ENCODE results near the gene VCX3A.
"Not testable (repeated sequence)": the region's sequence is repeated elsewhere in the genome, so short reads cannot be mapped to it uniquely, and the experiment has no call there.

VCX3A gene

GRCh38 chrX:6535018-6535417, at the start of gene VCX3A:
Gene VCX3A, minus strand, starts transcription at chrX:6535118. Its CDS starts 621 bp downstream, at chrX:6534497.
- DNase-seq (ENCODE audit: low read depth, low spot score); H3K27ac ChIP-seq: not testable (repeated sequence)

GRCh38 chrX:6574762-6575161, 39.8 kb upstream of the VCX3A start:
- H3K27ac ChIP-seq: no peak overlapping the region
- DNase-seq (ENCODE audit: low read depth, low spot score): no peak

GRCh38 chrX:6568031-6568430, 33.1 kb upstream of the VCX3A start:
- no peak overlapping the region for H3K27ac ChIP-seq
- DNase-seq (ENCODE audit: low read depth, low spot score): no peak

- no peak overlapping the region for H3K27ac ChIP-seq
- no peak for DNase-seq (ENCODE audit: low read depth, low spot score)
These were observed 24.1 kb upstream of the VCX3A start for GRCh38 chrX:6558979-6559378.

- no peak for DNase-seq (ENCODE audit: low read depth, low spot score)
- H3K27ac ChIP-seq: no peak overlapping the region
These were observed 22.8 kb upstream of the VCX3A start for GRCh38 chrX:6557690-6558089.

GRCh38 chrX:6550999-6551398, 16.1 kb upstream of the VCX3A start:
- no peak for DNase-seq (ENCODE audit: low read depth, low spot score)
- H3K27ac ChIP-seq: no peak overlapping the region

- no peak overlapping the region for H3K27ac ChIP-seq
- DNase-seq (ENCODE audit: low read depth, low spot score): no peak
These were observed 10.8 kb upstream of the VCX3A start for GRCh38 chrX:6545712-6546111.

- H3K27ac ChIP-seq: no peak overlapping the region
- no peak for DNase-seq (ENCODE audit: low read depth, low spot score)
These were observed 8.3 kb downstream of the VCX3A start for GRCh38 chrX:6526564-6527136.

GRCh38 chrX:6517376-6517775, 17.5 kb downstream of the VCX3A start:
- H3K27ac ChIP-seq: no peak overlapping the region
- DNase-seq (ENCODE audit: low read depth, low spot score): no peak

- no peak overlapping the region for H3K27ac ChIP-seq
- no peak for DNase-seq (ENCODE audit: low read depth, low spot score)
These were observed 28.5 kb downstream of the VCX3A start for GRCh38 chrX:6506444-6506843.

GRCh38 chrX:6505960-6506359, 29.0 kb downstream of the VCX3A start:
- no peak overlapping the region for H3K27ac ChIP-seq
- DNase-seq (ENCODE audit: low read depth, low spot score): no peak

- H3K27ac ChIP-seq: no peak overlapping the region
These were observed 34.2 kb downstream of the VCX3A start for GRCh38 chrX:6500719-6501118.

GRCh38 chrX:6498324-6498723, 36.6 kb downstream of the VCX3A start:
- H3K27ac ChIP-seq: no peak overlapping the region
- DNase-seq (ENCODE audit: low read depth, low spot score): no peak

More at GRCh38 chrX:6500719-6501118, 34.2 kb downstream of the VCX3A start:
- no peak for DNase-seq (ENCODE audit: low read depth, low spot score)

Data from epithelial cell of prostate (primary cell).